Measurements from ENCODE around the gene THRA.

THRA gene

GRCh38 chr17:40103688-40104087 is 40.9 kb downstream of the THRA start:
- TF ChIP-seq JUND (IDR thresholded peaks at IDR 0.05; ENCODE audit: low read depth) = no peak
- in situ Hi-C loops (cut with HindIII; ENCODE audit: low pct_unique_long_range_greater_than_20kb, low sequenced_read_pairs) = no loop called here
- no peak for DNase-seq (ENCODE audit: low read depth in 1 of 2, low spot score in 1 of 2)

GRCh38 chr17:40104594-40105486 is 42.1 kb downstream of the THRA start:
- in situ Hi-C loops (cut with HindIII; ENCODE audit: low pct_unique_long_range_greater_than_20kb, low sequenced_read_pairs) = no loop called here
- no peak for TF ChIP-seq JUND (IDR thresholded peaks at IDR 0.05; ENCODE audit: low read depth)
- DNase-seq (ENCODE audit: low read depth in 1 of 2, low spot score in 1 of 2) = peak in 1 of 2 experiments; percentile 48

GRCh38 chr17:40105861-40106759 is 43.3 kb downstream of the THRA start:
- in situ Hi-C loops (cut with HindIII; ENCODE audit: low pct_unique_long_range_greater_than_20kb, low sequenced_read_pairs) = no loop called here

GRCh38 chr17:40106760-40107521 is 44.2 kb downstream of the THRA start:
- DNase-seq (ENCODE audit: low read depth in 1 of 2, low spot score in 1 of 2) = no peak
- in situ Hi-C loops (cut with HindIII; ENCODE audit: low pct_unique_long_range_greater_than_20kb, low sequenced_read_pairs) = no loop called here
- no peak for TF ChIP-seq JUND (IDR thresholded peaks at IDR 0.05; ENCODE audit: low read depth)

More at GRCh38 chr17:40105861-40106759, 43.3 kb downstream of the THRA start:
- TF ChIP-seq JUND (IDR thresholded peaks at IDR 0.05; ENCODE audit: low read depth) = no peak
- no peak for DNase-seq (ENCODE audit: low read depth in 1 of 2, low spot score in 1 of 2)

- in situ Hi-C loops (cut with HindIII; ENCODE audit: low pct_unique_long_range_greater_than_20kb, low sequenced_read_pairs) = no loop called here
- TF ChIP-seq JUND (IDR thresholded peaks at IDR 0.05; ENCODE audit: low read depth) = no peak
- no peak for DNase-seq (ENCODE audit: low read depth in 1 of 2, low spot score in 1 of 2)
These were observed 44.9 kb downstream of the THRA start for GRCh38 chr17:40107522-40108174.

- in situ Hi-C loops (cut with HindIII; ENCODE audit: low pct_unique_long_range_greater_than_20kb, low sequenced_read_pairs) = no loop called here
These were observed 46.4 kb downstream of the THRA start for GRCh38 chr17:40108970-40109824.

GRCh38 chr17:40110026-40110845 is 47.5 kb downstream of the THRA start:
- TF ChIP-seq JUND (IDR thresholded peaks at IDR 0.05; ENCODE audit: low read depth) = no peak
- in situ Hi-C loops (cut with HindIII; ENCODE audit: low pct_unique_long_range_greater_than_20kb, low sequenced_read_pairs) = no loop called here
- DNase-seq (ENCODE audit: low read depth in 1 of 2, low spot score in 1 of 2) = no peak

More at GRCh38 chr17:40108970-40109824, 46.4 kb downstream of the THRA start:
- no peak for DNase-seq (ENCODE audit: low read depth in 1 of 2, low spot score in 1 of 2)
- TF ChIP-seq JUND (IDR thresholded peaks at IDR 0.05; ENCODE audit: low read depth) = no peak

- peak; percentile 78 to 94 for DNase-seq (ENCODE audit: low read depth in 1 of 2, low spot score in 1 of 2)
- in situ Hi-C loops (cut with HindIII; ENCODE audit: low pct_unique_long_range_greater_than_20kb, low sequenced_read_pairs) = no loop called here
- no peak for TF ChIP-seq JUND (IDR thresholded peaks at IDR 0.05; ENCODE audit: low read depth)
These were observed 48.7 kb downstream of the THRA start for GRCh38 chr17:40111221-40112128.

GRCh38 chr17:40112191-40112711 is 49.5 kb downstream of the THRA start:
- no peak for TF ChIP-seq JUND (IDR thresholded peaks at IDR 0.05; ENCODE audit: low read depth)
- no peak for DNase-seq (ENCODE audit: low read depth in 1 of 2, low spot score in 1 of 2)
- in situ Hi-C loops (cut with HindIII; ENCODE audit: low pct_unique_long_range_greater_than_20kb, low sequenced_read_pairs) = no loop called here
